Measurements from ENCODE around the gene CRYAB.
"Not testable (repeated sequence)": the region's sequence is repeated elsewhere in the genome, so short reads cannot be mapped to it uniquely, and the experiment has no call there.

The CRYAB gene

DNA sequence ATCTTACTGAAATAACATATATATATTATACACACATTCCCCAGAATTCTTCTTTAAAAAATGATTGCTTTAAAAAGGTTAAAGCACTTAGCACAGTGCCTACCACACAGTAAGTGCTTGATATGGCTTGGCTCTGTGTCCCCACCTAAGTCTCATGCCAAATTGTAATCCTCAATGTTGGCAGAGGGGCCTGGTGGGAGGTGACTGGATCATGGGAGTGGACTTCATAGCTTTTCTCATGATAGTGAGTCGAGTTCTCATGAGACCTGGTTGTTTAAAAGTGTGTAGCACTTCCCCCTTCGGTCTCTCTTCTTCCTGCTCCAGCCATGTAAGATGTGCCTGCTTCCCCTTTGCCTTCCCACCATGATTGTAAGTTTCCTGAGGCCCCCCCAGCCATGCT lies 6.2 kb downstream of the CRYAB start:
- no peak for FAIRE-seq

DNA sequence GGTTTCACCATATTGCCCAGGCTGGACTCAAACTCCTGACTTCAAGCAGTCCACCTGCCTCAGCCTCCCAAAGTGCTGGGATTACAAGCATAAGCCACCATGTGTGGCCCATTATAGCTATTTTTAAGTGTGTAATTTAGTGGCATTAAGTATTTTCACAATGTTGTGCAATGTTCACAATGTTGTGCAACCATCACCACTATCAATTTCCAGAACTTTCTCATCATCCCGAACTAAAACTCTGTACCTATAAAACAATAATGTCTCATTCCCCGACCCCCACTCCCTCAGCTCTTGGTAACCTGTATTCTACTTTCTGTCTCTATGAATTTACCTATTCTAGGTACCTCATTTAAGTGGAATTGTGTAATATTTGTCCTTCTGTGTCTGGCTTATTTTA lies 24.7 kb downstream of the CRYAB start:
- no peak for FAIRE-seq

DNA sequence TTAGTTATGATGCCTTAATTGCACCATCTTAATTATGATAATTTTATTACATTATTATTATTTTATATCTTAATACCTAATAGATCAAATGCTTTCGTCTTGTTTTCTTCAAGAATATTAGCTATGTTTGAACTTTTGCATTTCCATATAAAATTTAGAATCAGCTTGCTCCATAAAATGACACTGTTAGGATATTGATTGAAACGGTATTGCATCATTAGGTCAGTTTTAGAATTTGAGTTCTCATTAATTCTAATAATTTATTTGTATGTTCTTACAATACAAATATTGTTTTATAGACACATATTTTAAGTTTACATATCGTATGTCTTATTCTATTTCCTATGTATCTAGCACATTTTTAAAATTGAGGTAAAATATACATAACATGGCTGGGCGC lies 25.5 kb downstream of the CRYAB start:
- FAIRE-seq, result peak; percentile 21

DNA sequence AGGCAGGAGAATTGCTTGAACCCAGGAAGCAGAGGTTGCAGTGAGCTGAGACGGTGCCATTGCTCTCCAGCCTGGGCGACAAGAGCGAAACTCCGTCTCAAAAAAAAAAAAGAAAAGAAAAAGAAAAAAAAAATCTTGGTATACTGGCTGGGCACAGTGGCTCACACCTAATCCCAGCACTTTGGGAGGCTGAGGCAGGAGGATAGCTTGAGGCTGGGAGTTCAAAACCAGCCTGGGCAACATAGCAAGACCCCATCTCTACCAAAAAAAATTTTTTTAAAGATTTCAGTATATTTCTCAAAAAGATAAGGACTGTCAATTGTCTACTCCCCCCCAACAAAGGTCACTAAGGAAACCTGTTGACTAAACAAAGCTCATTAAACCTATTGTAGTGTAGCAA lies 26.5 kb downstream of the CRYAB start:
- FAIRE-seq, result not testable (repeated sequence)

DNA sequence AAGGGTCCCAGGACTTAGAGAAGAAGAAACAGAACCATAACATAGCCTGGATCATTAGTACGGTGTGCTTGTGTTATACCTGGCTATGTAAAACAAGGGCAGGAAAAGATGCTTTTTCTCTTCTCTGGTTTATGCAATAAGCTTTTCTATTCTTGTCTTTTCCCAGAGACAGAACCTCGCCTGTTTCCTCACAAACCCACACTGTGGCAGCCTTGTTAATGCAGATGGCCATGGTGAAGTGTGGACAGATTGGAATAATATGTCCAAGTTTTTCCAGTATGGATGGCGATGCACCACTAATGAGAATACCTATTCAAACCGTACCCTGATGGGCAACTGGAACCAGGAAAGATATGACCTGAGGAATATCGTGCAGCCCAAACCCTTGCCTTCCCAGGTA lies 29.4 kb downstream of the CRYAB start:
- no peak for FAIRE-seq

DNA sequence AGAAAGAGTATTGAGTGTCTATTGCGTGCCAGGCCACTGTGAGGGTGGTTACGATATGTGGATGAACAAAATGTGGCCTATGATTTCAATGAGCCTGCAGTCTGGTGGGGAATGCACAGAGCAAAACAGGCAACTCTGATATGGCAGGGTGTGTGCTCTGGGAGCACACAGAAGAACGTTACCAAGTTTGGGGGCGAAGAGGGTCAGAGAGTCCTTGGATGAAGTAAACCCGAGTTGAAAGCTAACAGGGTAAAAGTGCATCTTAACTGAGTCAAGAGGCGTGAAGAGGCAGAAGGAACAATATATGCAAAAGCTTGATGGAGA lies 32.0 kb downstream of the CRYAB start:
- no peak for FAIRE-seq

DNA sequence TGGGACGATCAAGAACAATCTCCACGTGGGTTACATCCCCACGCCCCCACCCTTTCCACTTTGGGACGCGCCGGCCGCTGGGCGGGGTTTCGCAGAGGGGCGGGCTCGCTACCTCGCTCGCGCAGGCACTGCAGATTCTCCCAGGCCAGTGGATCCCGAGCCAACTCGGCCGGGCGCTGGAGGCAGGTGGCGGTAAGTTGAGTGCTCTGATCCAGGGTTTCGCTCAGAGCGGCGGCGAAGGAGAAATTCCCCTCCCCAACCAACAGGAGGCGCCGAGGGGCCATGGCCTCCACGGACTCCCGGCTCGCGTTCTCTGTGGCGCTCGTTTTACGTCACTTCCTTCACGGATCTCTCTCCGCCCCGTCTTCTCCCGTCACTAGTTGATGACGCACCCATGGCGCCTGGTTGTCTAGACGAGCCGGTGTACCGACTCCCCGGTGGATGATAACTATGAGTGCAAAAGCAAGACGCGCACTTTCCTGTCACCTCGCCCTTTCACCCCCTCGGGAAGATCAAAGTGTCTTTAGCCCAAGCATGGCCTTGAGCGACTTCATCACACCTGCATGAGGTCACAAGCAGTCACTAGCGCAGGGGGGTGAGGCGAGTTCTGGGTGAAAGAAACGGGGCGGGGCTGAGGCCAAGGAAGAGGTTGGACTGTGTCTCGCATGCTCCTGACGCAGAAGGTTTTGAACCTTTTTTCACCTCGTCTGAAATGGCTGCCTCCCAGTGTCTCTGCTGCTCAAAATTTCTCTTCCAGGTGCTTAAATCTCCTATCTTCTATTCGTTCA lies 32.5 kb downstream of the CRYAB start, which contains the start of the genes CFAP68 and FDXACB1:
TSS of gene CFAP68 (plus strand) at position 693 of the 788 bp plus-strand sequence. CDS start at position 713, 20 bp downstream.
TSS of gene FDXACB1 (minus strand) at position 317 of the 788 bp plus-strand sequence. CDS start at position 284, 33 bp downstream.
- FAIRE-seq, result peak; percentile 91

GRCh38 chr11:111878385-111878848 lies 33.2 kb downstream of the CRYAB start:
- no peak for FAIRE-seq

DNA sequence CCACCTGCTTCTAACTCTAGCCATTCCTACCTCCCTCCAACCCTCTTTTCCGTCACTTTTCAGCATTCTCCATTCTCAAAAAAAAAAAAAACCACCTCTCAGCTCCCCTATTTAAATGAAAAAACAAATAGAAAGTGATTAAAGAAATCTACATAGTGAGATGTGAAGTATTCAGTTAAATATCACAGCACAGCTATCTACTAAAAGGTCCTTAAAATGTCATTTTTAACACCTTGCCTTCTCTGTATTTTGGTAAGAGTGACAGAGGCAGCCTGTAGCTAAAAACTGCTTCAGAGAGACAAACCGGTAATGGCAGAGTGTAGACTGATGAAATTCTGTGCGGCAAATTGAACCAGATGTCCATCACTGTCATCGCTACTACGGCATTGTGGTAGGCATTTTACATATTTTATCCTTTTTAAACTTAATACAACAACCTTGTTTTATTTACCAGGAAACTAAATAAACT lies 39.8 kb downstream of the CRYAB start:
- no peak for FAIRE-seq

DNA sequence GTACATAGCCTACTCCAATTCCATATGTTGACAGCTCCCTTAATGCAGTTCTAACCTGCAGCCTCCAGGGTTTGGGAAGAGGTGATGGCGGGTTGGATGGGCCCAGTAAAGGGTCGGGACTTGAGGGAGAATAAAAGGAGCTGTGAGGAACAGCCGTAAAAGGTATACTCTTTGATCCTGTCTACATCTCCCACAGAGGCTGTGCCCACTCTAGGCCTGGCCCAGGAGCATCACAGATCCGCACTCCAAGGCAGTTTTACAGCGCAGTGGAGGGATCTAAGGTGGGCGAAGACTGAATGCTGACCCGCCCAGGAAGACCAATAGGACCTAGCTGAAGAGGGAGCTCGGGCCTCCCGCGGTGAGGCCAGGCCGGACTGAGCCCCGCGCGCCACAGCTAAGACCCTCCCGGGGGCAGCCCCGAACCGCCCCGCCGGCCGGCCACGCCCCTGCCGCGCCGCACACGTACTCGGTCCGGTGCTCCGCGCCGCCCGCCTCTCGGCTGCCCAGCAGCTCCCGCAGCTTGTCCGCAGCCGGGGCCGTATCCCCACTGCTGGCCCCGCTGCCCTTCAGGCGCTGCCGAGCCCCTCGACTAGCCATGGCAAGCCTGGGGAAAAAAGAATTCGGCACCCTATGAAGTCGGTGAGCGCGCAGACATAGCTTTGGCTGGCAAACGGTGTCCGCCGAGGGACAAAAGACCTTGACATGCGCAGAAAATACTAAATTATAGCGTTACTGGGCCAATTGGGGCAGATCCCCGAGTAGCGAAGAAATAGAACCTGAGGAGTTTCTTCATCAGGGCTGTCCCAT lies 40.5 kb downstream of the CRYAB start, which contains the start of gene ALG9:
TSS of gene ALG9 (minus strand) at position 696 of the 807 bp plus-strand sequence. CDS start at position 597, 99 bp downstream.
- FAIRE-seq, result peak; percentile 29

DNA sequence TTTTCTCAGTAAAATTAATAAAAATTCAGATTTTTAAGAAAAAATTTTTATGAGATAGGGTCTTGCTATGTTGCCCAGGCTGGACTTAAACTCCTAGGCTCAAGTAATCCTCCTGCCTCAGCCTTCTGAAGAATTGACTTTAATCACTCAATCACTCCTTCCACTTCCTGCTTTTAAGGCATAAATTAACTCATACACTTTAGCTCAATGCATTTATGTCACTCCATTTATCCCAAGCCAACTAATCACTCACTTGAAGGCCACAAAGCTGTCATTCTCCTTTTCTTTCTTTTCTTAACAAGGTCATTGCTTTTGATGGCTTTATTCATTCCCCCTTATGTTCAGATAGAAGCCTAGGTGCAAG lies 41.1 kb downstream of the CRYAB start:
- no peak for FAIRE-seq

DNA sequence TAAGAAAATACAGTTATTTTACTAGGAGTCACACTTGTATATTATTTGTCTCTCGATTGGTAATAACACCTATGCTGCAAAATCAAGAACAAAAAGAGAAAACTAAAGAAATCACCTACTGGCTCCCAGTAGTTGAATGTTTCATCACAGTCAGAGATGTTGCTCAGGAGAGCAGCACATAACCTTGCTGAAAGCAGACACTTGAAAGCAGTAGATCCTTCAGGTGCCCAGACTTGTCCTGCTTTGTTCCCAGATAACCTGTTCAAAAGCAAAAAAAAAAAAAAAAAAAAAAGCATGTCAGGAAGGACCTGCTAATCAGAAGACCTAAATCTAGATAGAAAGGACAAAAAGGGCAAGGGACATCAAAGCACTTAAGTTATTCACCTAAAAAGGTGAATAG lies 41.5 kb downstream of the CRYAB start:
- FAIRE-seq, result no peak

- no peak for FAIRE-seq
Observed at GRCh38 chr11:111860257-111860656, 51.3 kb downstream of the CRYAB start.

Data from A204.1 (cell line).